KOPT-K1 (cell line): ENCODE data around the gene PTGDR2.
"Not testable (repeated sequence)": the region's sequence is repeated elsewhere in the genome, so short reads cannot be mapped to it uniquely, and the experiment has no call there.

Source experiments
- H3K27ac ChIP-seq: fragments of 200-600 bp; sonication (generic); 2 replicates; pipeline ENCODE4 v1.5.1; 2016; ENCODE audit warnings: antibody characterized with exemption, mild to moderate bottlenecking, low read depth, low read length; ENCODE audit not compliant: poor library complexity, severe bottlenecking
- H3K36me3 ChIP-seq: fragments of 200-600 bp; sonication (generic); 2 replicates; pipeline ENCODE4 v1.5.1; 2017; ENCODE audit warnings: antibody characterized with exemption, mild to moderate bottlenecking, low read length, moderate library complexity; ENCODE audit not compliant: insufficient read depth
- H3K9me3 ChIP-seq: fragments of 200-600 bp; sonication (generic); 2 replicates; pipeline ENCODE4 v1.5.1; 2017; ENCODE audit warnings: antibody characterized with exemption, low read length, mild to moderate bottlenecking; ENCODE audit not compliant: insufficient read depth, poor library complexity, severe bottlenecking

Gene PTGDR2

DNA sequence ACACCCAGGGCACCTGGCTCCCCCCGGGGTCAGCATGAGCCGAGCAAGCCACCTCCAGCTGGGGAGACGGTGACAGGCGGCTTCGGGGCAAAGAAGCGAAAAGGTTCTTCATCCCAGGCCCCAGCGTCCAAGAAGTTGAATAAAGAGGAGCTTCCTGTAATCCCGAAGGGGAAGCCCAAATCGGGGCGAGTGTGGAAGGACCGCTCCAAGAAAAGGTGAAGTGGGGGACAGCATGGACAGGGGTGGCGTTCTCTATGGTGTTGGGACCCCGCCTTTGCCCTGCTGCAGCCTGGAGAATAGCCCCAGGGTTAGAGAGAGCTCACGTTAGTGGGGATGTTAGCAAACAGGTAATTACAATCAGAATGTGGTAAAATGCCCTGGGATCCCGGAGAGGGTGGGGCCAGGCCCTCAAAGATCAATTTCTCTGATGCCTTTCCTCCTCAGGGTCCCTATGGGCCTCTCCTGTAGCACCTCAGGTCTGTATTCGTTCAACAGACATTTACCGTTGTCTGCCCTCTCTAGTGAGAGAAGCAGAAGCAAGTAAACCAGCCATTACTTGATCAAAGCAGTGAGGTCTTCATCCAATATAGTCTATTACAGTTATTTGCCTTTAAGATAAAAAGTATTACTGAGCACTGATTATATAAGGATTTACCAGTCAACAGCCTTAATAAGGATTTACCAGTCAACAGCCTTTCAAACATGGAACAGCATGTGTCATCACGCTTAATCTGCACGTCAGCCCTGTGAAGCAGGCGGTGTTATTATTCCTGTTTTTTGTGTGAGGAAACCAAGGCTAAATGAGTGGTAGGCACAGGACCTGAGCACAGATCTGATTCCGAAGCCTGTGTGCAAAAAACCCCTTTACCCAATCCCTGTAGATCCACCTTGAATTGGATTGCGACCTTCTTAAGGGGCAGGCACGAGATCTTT is 12.8 kb downstream of the PTGDR2 start:
- H3K27ac ChIP-seq: peak overlapping the region; percentile 77
- no peaks in the 10 kb centered on the region for H3K9me3 ChIP-seq
- H3K36me3 ChIP-seq: peaks cover 32% of the 10 kb centered on the region

DNA sequence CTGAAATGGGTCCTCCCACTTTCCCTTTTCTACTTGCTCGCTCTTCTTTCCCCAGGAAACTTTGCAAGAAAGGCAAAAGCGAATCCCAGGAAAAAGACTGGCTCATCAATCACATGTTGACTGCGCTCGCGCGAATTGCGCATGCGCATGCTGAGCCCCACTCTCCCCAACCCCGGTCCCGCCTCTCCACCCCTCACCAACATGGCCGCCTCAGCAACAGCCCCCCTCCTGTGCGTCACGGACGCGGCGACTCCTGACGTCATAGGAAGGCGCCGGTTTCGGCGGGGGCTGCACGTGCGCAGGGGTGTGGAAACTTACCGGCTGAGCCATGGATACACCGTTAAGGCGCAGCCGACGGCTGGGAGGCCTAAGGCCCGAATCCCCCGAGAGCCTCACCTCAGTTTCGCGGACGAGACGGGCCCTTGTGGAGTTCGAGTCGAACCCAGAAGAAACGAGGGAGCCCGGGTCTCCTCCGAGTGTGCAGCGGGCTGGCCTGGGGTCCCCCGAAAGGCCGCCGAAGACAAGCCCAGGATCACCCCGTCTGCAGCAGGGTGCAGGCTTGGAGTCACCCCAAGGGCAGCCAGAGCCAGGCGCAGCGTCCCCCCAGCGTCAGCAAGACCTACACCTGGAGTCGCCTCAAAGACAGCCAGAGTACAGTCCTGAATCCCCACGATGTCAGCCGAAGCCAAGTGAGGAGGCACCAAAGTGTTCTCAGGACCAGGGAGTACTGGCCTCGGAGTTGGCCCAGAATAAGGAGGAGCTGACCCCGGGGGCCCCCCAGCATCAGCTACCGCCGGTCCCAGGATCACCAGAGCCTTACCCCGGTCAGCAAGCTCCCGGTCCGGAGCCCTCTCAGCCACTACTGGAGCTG is 13.7 kb downstream of the PTGDR2 start, which contains the start of gene CCDC86:
TSS of gene CCDC86 (plus strand) at position 317 of the 871 bp plus-strand sequence. CDS start at position 329, 12 bp downstream.
- H3K36me3 ChIP-seq: peaks cover 23% of the 10 kb centered on the region
- peak within 1 kb of the TSS; percentile 77 for H3K27ac ChIP-seq

GRCh38 chr11:60840470-60841430 is 15.0 kb downstream of the PTGDR2 start:
- H3K27ac ChIP-seq: peak overlapping the region; percentile 77
- H3K9me3 ChIP-seq: no peaks in the 10 kb centered on the region
- peaks cover 20% of the 10 kb centered on the region for H3K36me3 ChIP-seq

More for the DNA sequence above, 13.7 kb downstream of the PTGDR2 start, which contains the start of gene CCDC86:
- no peaks in the 10 kb centered on the region for H3K9me3 ChIP-seq

DNA sequence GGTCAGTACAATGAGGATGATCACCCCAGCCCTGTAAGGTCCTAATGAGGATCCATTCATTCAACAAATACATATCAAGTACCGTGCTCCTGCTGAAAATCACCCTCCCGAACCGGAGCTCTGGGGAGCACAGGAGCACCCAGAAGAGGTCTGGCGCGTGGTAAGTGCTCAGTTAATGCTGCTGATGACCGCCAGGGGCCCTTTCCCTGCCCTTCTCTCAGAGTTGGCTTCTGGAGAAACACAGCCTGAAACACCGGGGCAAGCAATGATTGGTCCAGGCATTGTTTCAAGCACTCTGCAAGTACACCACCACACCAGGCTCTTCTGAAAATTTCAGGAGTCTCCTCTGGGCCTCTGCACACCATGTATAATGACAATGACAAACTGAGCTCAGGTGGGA is 17.6 kb downstream of the PTGDR2 start:
- no peaks in the 10 kb centered on the region for H3K36me3 ChIP-seq
- no peak overlapping the region for H3K27ac ChIP-seq
- H3K9me3 ChIP-seq: no peaks in the 10 kb centered on the region

DNA sequence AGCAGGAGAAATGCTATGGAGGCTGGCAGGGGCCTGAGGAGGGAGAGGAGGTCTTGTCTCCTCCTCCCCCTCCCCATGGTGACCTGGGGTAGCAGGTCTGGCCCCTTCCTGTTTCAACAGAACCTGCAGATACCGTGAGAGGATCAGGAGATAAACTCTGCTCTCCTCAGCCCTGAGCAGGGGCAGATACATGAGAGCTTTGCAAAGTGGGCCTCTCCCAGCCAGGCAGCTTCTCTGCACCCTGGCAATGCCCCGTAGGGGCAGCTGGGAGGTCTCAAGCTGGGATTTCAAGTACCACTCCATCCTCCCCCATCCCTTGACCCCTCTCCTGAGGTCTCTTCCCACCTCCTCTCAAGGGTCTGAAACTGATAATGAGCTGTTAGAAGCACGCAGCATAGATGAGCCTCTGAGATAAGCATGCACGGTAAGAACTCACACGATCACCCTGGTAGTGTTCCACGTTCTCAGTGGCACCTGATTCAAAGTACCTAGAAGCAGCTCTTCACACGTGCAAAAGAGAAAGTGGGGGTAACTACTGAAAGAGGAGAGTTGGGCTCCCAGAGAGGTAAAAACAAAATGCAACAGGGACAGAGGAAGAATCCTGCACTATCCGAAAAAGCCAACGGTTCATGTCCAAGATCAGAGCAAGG is 18.8 kb downstream of the PTGDR2 start:
- no peaks in the 10 kb centered on the region for H3K36me3 ChIP-seq
- H3K27ac ChIP-seq: peak overlapping the region; percentile 22
- H3K9me3 ChIP-seq: no peaks in the 10 kb centered on the region

- Histone ChIP-seq H3K27ac (no peak overlapping the region), H3K36me3 (no peaks in the 10 kb centered on the region), H3K9me3 (no peaks in the 10 kb centered on the region)
Measured at GRCh38 chr11:60835534-60835846, 20.3 kb downstream of the PTGDR2 start.

- Histone ChIP-seq H3K9me3 (no peaks in the 10 kb centered on the region), H3K27ac (no peak overlapping the region), H3K36me3 (no peaks in the 10 kb centered on the region)
Measured at GRCh38 chr11:60834742-60835533, 20.8 kb downstream of the PTGDR2 start.

DNA sequence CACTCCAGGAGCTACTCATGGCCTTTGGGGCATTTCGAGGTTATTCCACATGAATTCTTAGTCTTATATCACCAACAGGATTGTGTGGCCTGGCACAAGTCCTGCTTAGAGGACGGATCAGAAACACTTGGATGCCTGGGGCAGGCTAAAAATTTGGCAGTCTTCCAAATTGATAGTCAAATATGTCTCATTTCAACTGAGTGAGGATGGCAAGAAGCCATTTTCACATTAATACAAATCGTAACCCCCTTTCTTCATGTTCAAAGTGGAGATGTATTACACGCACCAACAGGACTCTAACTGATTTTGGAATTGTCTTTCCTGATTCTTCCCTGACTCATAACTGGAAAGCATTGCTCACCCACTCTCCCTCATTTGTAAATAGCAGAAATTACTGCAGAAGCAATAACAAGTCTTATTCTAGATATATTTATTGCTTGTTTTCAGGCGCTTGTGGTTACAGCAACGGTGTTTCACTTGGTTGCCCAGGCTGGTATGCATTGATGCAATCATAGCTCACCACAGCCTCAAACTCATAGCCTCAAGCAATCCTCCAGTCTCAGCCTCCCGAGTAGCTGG is 24.2 kb downstream of the PTGDR2 start:
- H3K9me3 ChIP-seq: no peaks in the 10 kb centered on the region
- H3K27ac ChIP-seq: no peak overlapping the region
- H3K36me3 ChIP-seq: no peaks in the 10 kb centered on the region

DNA sequence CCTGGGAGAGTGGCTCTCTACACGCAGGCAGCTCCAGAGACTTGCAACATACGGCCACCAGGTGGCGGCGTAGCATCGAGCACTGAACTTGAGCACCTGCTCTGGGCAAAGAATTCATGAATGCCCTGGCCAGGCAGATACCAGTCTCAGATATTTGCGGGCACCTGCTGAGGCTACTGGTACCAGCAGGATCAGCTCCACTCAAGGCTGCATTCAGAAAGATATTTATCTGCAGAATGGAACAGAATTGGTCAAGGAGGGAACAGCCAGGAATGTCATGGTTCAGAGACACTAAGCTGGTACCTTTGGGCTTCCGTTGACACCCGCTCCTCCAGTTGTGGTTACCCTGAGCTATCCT is 24.6 kb downstream of the PTGDR2 start:
- Histone ChIP-seq H3K27ac (no peak overlapping the region), H3K9me3 (no peaks in the 10 kb centered on the region), H3K36me3 (no peaks in the 10 kb centered on the region)

GRCh38 chr11:60830478-60831142 is 25.1 kb downstream of the PTGDR2 start:
- Histone ChIP-seq H3K27ac (no peak overlapping the region), H3K9me3 (no peaks in the 10 kb centered on the region), H3K36me3 (no peaks in the 10 kb centered on the region)

- Histone ChIP-seq H3K9me3 (no peaks in the 10 kb centered on the region), H3K36me3 (no peaks in the 10 kb centered on the region), H3K27ac (no peak overlapping the region)
Measured at GRCh38 chr11:60825790-60826189, 30.0 kb downstream of the PTGDR2 start.

DNA sequence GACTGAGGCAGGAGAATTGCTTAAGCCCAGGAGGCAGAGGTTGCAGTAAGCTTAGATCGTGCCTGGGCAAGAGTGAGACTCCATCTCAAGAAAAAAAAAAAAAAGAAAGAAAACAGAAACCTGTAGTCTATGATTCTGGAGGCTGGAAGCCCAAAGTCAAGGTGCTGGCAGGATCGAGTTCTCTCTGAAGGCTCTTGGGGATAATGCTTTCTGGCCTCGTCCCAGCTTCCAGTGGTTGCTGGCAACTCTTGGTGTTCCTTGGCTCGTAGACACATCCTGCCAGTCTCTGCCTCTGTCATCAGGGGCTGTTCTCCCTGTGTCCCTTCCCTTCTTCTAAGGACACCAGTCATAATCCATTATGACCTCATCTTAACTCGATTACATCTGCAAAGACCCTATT is 30.6 kb downstream of the PTGDR2 start:
- no peaks in the 10 kb centered on the region for H3K36me3 ChIP-seq
- H3K27ac ChIP-seq: no peak overlapping the region
- no peaks in the 10 kb centered on the region for H3K9me3 ChIP-seq

- not testable (repeated sequence) for H3K36me3 ChIP-seq, H3K27ac ChIP-seq, H3K9me3 ChIP-seq
Measured at GRCh38 chr11:60823745-60824306, 31.9 kb downstream of the PTGDR2 start.
